A549 (cell line): ENCODE measurements around the gene ASAP2. TPM values are rescaled to one million over a fixed set of nuclear protein-coding genes. Genes with fewer than 3 reads are reported as not detected.

Source experiments
- ATAC-seq, 2 experiments: fragments of 200-7000 bp in 1 of 2; fragments of >200 bp in 1 of 2; cut with Nextera tagmentation in 1 of 2; cut with Tn5 transposase in 1 of 2; 3 replicates each; pipeline versions ENCODE4 v1.8.0 to v1.9.1; 2018 to 2020; ENCODE audit warnings: mild to moderate bottlenecking in 1 of 2, moderate library complexity in 1 of 2
- CTCF ChIA-PET: fragments of 300-600 bp; sonication (Branson Sonifier 250); formaldehyde crosslinking; extraction: SDS; loops from one replicate; lab custom pipeline; 2021; ENCODE audit warnings: antibody characterized with exemption, inconsistent platforms; lab: Yijun Ruan, JAX
- POLR2A ChIA-PET: fragments of 350-600 bp; formaldehyde crosslinking; extraction: SDS; loops from one replicate; lab custom pipeline; 2021; ENCODE audit warnings: antibody characterized with exemption, inconsistent platforms; lab: Yijun Ruan, JAX
- DNase-seq, 2 experiments: peaks; one replicate each; pipeline versions ENCODE4 v3.0.0 to v3.0.0-alpha.2; 2011 to 2016; ENCODE audit warnings: low read depth in 1 of 2, low spot score in 1 of 2
- FAIRE-seq: peaks from 2 replicates; lab custom pipeline; 2011; peaks lifted over from hg19 to GRCh38; lab: Jason Lieb, UNC
- H3K27ac ChIP-seq, 2 experiments: fragments of >200 bp; sonication (Bioruptor Twin); formaldehyde crosslinking; 3 replicates each; pipeline ENCODE4 v1.5.1; 2016 to 2017
- H3K4me1 ChIP-seq: fragments of >200 bp; sonication (Bioruptor Twin); formaldehyde crosslinking; 3 replicates; pipeline ENCODE4 v1.6.1; 2016
- H3K4me2 ChIP-seq: fragments of >200 bp; sonication (Bioruptor Twin); formaldehyde crosslinking; 3 replicates; pipeline ENCODE4 v1.6.1; 2016
- H3K4me3 ChIP-seq: fragments of >200 bp; sonication (Bioruptor Twin); formaldehyde crosslinking; 3 replicates; pipeline ENCODE4 v1.5.1; 2016
- H3K9me3 ChIP-seq: fragments of >200 bp; sonication (Bioruptor Twin); formaldehyde crosslinking; 3 replicates; pipeline ENCODE4 v1.6.1; 2016
- CEBPB ChIP-seq, 2 experiments: fragments of >200 bp in 1 of 2; sonication (Bioruptor Twin) in 1 of 2; formaldehyde crosslinking in 1 of 2; IDR thresholded peaks; 2 replicates each; pipeline ENCODE4 v1.6.1; 2012 to 2016
- CTCF ChIP-seq: fragments of >200 bp; sonication (Bioruptor Twin); formaldehyde crosslinking; IDR thresholded peaks from 3 replicates; pipeline ENCODE4 v1.5.1; 2016
- E2F6 ChIP-seq: IDR thresholded peaks from 2 replicates; pipeline ENCODE4 v1.6.1; 2012; ENCODE audit warnings: low read depth, borderline replicate concordance
- EHF ChIP-seq: fragments of 250-450 bp; sonication (Bioruptor Pico); IDR thresholded peaks from 2 replicates; pipeline ENCODE4 v1.5.0; 2020; ENCODE audit warnings: mild to moderate bottlenecking
- EHMT2 ChIP-seq: fragments of 200-600 bp; sonication (generic); IDR thresholded peaks from 2 replicates; pipeline ENCODE4 v1.6.1; 2016; ENCODE audit warnings: antibody characterized with exemption, low read depth, mild to moderate bottlenecking, moderate library complexity
- ESRRA ChIP-seq: fragments of 150-350 bp; IDR thresholded peaks from 2 replicates; pipeline ENCODE4 v1.6.1; 2014; ENCODE audit warnings: mild to moderate bottlenecking, low read length, borderline replicate concordance
- HEYL ChIP-seq: fragments of 250-450 bp; sonication (Bioruptor Pico); IDR thresholded peaks from 2 replicates; pipeline ENCODE4 v1.8.0; 2021; ENCODE audit warnings: mild to moderate bottlenecking, moderate library complexity
- HOXA7 ChIP-seq: fragments of 250-450 bp; sonication (Bioruptor Pico); IDR thresholded peaks from 2 replicates; pipeline ENCODE4 v1.5.0; 2020; ENCODE audit warnings: mild to moderate bottlenecking, moderate library complexity
- HOXB5 ChIP-seq: fragments of 250-450 bp; sonication (Bioruptor Pico); IDR thresholded peaks from 2 replicates; pipeline ENCODE4 v1.5.0; 2020; ENCODE audit warnings: mild to moderate bottlenecking, moderate library complexity
- JUNB ChIP-seq: fragments of >200 bp; sonication (Bioruptor Twin); formaldehyde crosslinking; IDR thresholded peaks from 2 replicates; pipeline ENCODE4 v1.6.1; 2016
- MAFK ChIP-seq: fragments of 450-650 bp; IDR thresholded peaks from 2 replicates; pipeline ENCODE4 v1.6.1; 2014; ENCODE audit not compliant: partially characterized antibody
- MAZ ChIP-seq: fragments of 150-350 bp; IDR thresholded peaks from 2 replicates; pipeline ENCODE4 v1.6.1; 2014; ENCODE audit warnings: antibody characterized with exemption, low read depth, low read length, borderline replicate concordance
- NFE2L2 ChIP-seq: fragments of 150-350 bp; conservative IDR thresholded peaks from 2 replicates; pipeline ENCODE4 v1.6.1; 2014; ENCODE audit warnings: low read length
- NPAS2 ChIP-seq: fragments of 250-450 bp; sonication (Bioruptor Pico); IDR thresholded peaks from 2 replicates; pipeline ENCODE4 v1.8.0; 2022; ENCODE audit warnings: mild to moderate bottlenecking, moderate library complexity, borderline replicate concordance
- NR3C1 ChIP-seq: fragments of >200 bp; sonication (Bioruptor Twin); formaldehyde crosslinking; IDR thresholded peaks from 3 replicates; pipeline ENCODE4 v1.6.1; 2017
- RAD21 ChIP-seq, 2 experiments: fragments of >200 bp in 1 of 2; sonication (Bioruptor Twin) in 1 of 2; formaldehyde crosslinking in 1 of 2; IDR thresholded peaks in 1 of 2; conservative IDR thresholded peaks in 1 of 2; 2 replicates in 1 of 2; 3 replicates in 1 of 2; pipeline ENCODE4 v1.6.1; 2012 to 2018; ENCODE audit warnings: inconsistent platforms in 1 of 2
- RCOR1 ChIP-seq: fragments of 150-350 bp; IDR thresholded peaks from 2 replicates; pipeline ENCODE4 v1.6.1; 2014; ENCODE audit warnings: antibody characterized with exemption, low read length, low read depth
- RNF2 ChIP-seq: fragments of 200-600 bp; sonication (generic); IDR thresholded peaks from 2 replicates; pipeline ENCODE4 v1.6.1; 2016; ENCODE audit warnings: low read depth, mild to moderate bottlenecking, antibody characterized with exemption, moderate library complexity, borderline replicate concordance
- SREBF2 ChIP-seq: fragments of 450-650 bp; IDR thresholded peaks from 2 replicates; pipeline ENCODE4 v1.6.1; 2014; ENCODE audit warnings: mild to moderate bottlenecking, moderate library complexity
- TFCP2L1 ChIP-seq: fragments of 250-450 bp; sonication (Bioruptor Pico); IDR thresholded peaks from 2 replicates; pipeline ENCODE4 v1.5.0; 2021; ENCODE audit warnings: mild to moderate bottlenecking
- ZC3H11A ChIP-seq: fragments of 450-650 bp; IDR thresholded peaks from 2 replicates; pipeline ENCODE4 v1.6.1; 2014; ENCODE audit warnings: antibody characterized with exemption, mild to moderate bottlenecking
- ZFP36 ChIP-seq: fragments of 450-650 bp; IDR thresholded peaks from 2 replicates; pipeline ENCODE4 v1.6.1; 2014; ENCODE audit warnings: borderline replicate concordance; ENCODE audit not compliant: partially characterized antibody
- ZNF302 ChIP-seq: fragments of 250-450 bp; sonication (Bioruptor Pico); IDR thresholded peaks from 2 replicates; pipeline ENCODE4 v1.9.0; 2021; ENCODE audit warnings: inconsistent platforms, mild to moderate bottlenecking, moderate library complexity
- WGBS: methylation state at CpG from one replicate; pipeline ENCODE4 v1.1.6; 2017; ENCODE audit errors: missing lambda C conversion rate; 5-methylcytosine and 5-hydroxymethylcytosine counted together
- polyA plus RNA-seq, 4 experiments: library from polyadenylated mRNA; depleted of rRNA in 3 of 4; stranded (reverse); fragments of >200 nt; fragmentation: RNase III in 1 of 4; extraction: RNeasy Plus Mini Kit Qiagen cat#74134 plus additional on column Dnase treatment in 1 of 4; gene quantifications; 2 replicates in 3 of 4; 3 replicates in 1 of 4; pipeline ENCODE4 v1.2.3, GENCODE V29; 2011 to 2017

ASAP2 gene
- polyA plus RNA-seq, 2 of the 4 experiments (the other 2 are of a cell fraction) = 17.8 to 27.9 TPM

GRCh38 chr2:9237831-9238230, 31.2 kb downstream of the ASAP2 start:
- H3K4me1 ChIP-seq = peaks cover 50% of the 10 kb centered on the region

GRCh38 chr2:9238591-9239326, 32.1 kb downstream of the ASAP2 start:
- no peak for FAIRE-seq
- no peak for ATAC-seq
- no peak overlapping the region for H3K4me3 ChIP-seq
- H3K4me1 ChIP-seq = peaks cover 41% of the 10 kb centered on the region
- H3K27ac ChIP-seq = 0 out of 6 replicates have a peak overlapping the region, but pooled peaks of 1 of the 2 experiments have one; percentile 9
- no peak for DNase-seq
- CTCF ChIA-PET = interaction anchor here (1.0 to 2.6 kb wide), 6 partner anchors 16 to 96 kb away, joined by 3 to 6 read pairs (median 3); no protein-coding TSS in a partner anchor
- WGBS = 88% methylated on average over 7 of the region's 7 CpGs
- H3K9me3 ChIP-seq = no peaks in the 10 kb centered on the region
- TF ChIP-seq HEYL (CRISPR knock-in tag) (no peak), HOXA7 (CRISPR knock-in tag) (no peak)
- TF ChIP-seq, all 56 proteins: peak for 0
- POLR2A ChIA-PET = no interaction called here
- no peak overlapping the region for H3K4me2 ChIP-seq

More at GRCh38 chr2:9237831-9238230, 31.2 kb downstream of the ASAP2 start:
- CTCF ChIA-PET = interaction anchor here (1.0 to 1.5 kb wide), 4 partner anchors 28 to 96 kb away, joined by 3 read pairs; no protein-coding TSS in a partner anchor
- POLR2A ChIA-PET = no interaction called here
- peak overlapping the region in 1 of 2 experiments; percentile 76; a peak in 2 of 6 replicates for H3K27ac ChIP-seq
- FAIRE-seq (no peak), DNase-seq (no peak), ATAC-seq (no peak)
- no peak for TF ChIP-seq EHMT2
- no peak for TF ChIP-seq HOXB5
- TF ChIP-seq ZFP36 = no peak
- TF ChIP-seq SREBF2 = no peak
- TF ChIP-seq ESRRA = no peak
- no peak for TF ChIP-seq HEYL (CRISPR knock-in tag)
- no peak for TF ChIP-seq CEBPB (IDR thresholded peaks at IDR 0.05)
- no peak for TF ChIP-seq NR3C1
- no peak for TF ChIP-seq CTCF
- TF ChIP-seq ZNF302 = no peak
- TF ChIP-seq TFCP2L1 (CRISPR knock-in tag) = no peak
- no peak for TF ChIP-seq RAD21 (conservative IDR thresholded peaks at IDR 0.05 in 1 of 2, IDR thresholded peaks at IDR 0.05 in 1 of 2)
- no peaks in the 10 kb centered on the region for H3K9me3 ChIP-seq
- no peak overlapping the region for H3K4me3 ChIP-seq
- no peak overlapping the region for H3K4me2 ChIP-seq
- 92% methylated on average over 5 of the region's 5 CpGs for WGBS

- Histone ChIP-seq H3K27ac (no peak overlapping the region), H3K9me3 (no peaks in the 10 kb centered on the region), H3K4me2 (no peak overlapping the region), H3K4me3 (no peak overlapping the region), H3K4me1 (peaks cover 35% of the 10 kb centered on the region)
- ChIA-PET CTCF (interaction anchor here (0.6 to 2.6 kb wide), 7 partner anchors 10 to 59 kb away, joined by 3 to 8 read pairs (median 5); no protein-coding TSS in a partner anchor), POLR2A (no interaction called here)
- TF ChIP-seq RCOR1 (no peak), MAZ (no peak), MAFK (no peak), JUNB (no peak), ZC3H11A (no peak), E2F6 (no peak), CTCF (no peak), EHF (CRISPR knock-in tag) (no peak), NPAS2 (CRISPR knock-in tag) (no peak), NFE2L2 (no peak), RNF2 (no peak)
- no peak for DNase-seq
- no peak for ATAC-seq
- WGBS = 95% methylated on average over 5 of the region's 5 CpGs
- FAIRE-seq = no peak
Measured at GRCh38 chr2:9239616-9240015, 33.0 kb downstream of the ASAP2 start.
